MCF 10A (cell line): ENCODE data around the gene CFAP100. TPM values are rescaled to one million over a fixed set of nuclear protein-coding genes. Genes with fewer than 3 reads are reported as not detected.

Source experiments
- BruUV-seq: library from RNA; stranded (reverse); fragments of 400-500 nt; replicated peaks from 2 replicates; lab custom pipeline; 2021; lab: Mats Ljungman, UMichigan
- CTCF ChIA-PET: fragments of 300-600 bp; sonication (Branson Sonifier 250); formaldehyde crosslinking; extraction: SDS; loops from one replicate; lab custom pipeline; 2021; ENCODE audit warnings: antibody characterized with exemption, inconsistent platforms; lab: Yijun Ruan, JAX
- POLR2A ChIA-PET: fragments of 300-600, 350-650 bp; sonication (Branson Sonifier 250); formaldehyde crosslinking; extraction: SDS; loops from one replicate; lab custom pipeline; 2020; ENCODE audit warnings: antibody characterized with exemption, inconsistent platforms; lab: Yijun Ruan, JAX
- DNase-seq: peaks from one replicate; pipeline ENCODE4 v3.0.0-alpha.2; 2018; ENCODE audit not compliant: unreplicated experiment
- H3K27ac Mint-ChIP-seq: one replicate; pipeline ENCODE4 v1.8.0; 2022; ENCODE audit warnings: mild to moderate bottlenecking, low read depth, mixed read lengths; ENCODE audit not compliant: unreplicated experiment
- H3K27me3 Mint-ChIP-seq: one replicate; pipeline ENCODE4 v1.8.0; 2022; ENCODE audit warnings: mixed read lengths; ENCODE audit not compliant: insufficient read depth, unreplicated experiment
- H3K36me3 Mint-ChIP-seq: one replicate; pipeline ENCODE4 v1.8.0; 2022; ENCODE audit warnings: mild to moderate bottlenecking, moderate library complexity, mixed read lengths; ENCODE audit not compliant: insufficient read depth, unreplicated experiment
- H3K4me1 Mint-ChIP-seq: one replicate; pipeline ENCODE4 v1.8.0; 2022; ENCODE audit warnings: mixed read lengths; ENCODE audit not compliant: insufficient read depth, unreplicated experiment
- H3K4me3 Mint-ChIP-seq: one replicate; pipeline ENCODE4 v1.8.0; 2022; ENCODE audit warnings: mild to moderate bottlenecking, moderate library complexity, mixed read lengths; ENCODE audit not compliant: unreplicated experiment
- H3K9me3 Mint-ChIP-seq: one replicate; pipeline ENCODE4 v1.8.0; 2022; ENCODE audit warnings: mixed read lengths; ENCODE audit not compliant: unreplicated experiment
- CTCF ChIP-seq: fragments of 200-600 bp; IDR thresholded peaks from one replicate; pipeline ENCODE4 v1.8.0; 2022; ENCODE audit warnings: antibody characterized with exemption, mild to moderate bottlenecking; ENCODE audit not compliant: unreplicated experiment
- intact Hi-C: fragments of 100-400 bp; cut with micrococcal nuclease; formaldehyde crosslinking; loops from 2 replicates; pipeline ENCODE4 v1.14.1; 2022
- total RNA-seq: library from RNA; stranded (reverse); gene quantifications from 2 replicates; pipeline ENCODE4 v1.2.3, GENCODE V29; 2022

CFAP100 gene
- total RNA-seq, 1 experiment from 2014 or later: not detected

DNA sequence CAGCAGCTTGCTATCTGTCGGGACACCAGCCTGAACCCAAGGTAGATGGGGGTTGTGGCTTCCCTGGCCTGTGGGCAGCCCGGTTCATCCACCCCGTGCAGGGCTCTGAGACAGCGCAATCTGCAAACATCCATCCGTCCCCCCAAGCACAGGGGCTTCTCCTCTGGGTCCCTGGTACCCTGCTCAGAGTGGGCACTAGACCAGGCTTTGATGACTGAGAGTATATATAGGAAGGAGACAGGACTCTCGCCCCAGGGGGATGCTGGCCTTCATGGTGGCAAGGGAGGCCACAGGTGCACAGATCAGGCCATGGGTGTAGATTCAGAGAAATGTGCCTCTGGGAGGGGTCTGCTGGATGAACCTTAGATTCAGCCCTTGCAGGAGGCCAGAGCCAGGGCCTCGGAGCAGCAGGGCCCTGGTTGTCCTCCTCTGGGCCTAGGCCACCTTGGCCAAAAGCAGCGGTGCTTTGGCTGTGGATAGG is 40.3 kb downstream of the CFAP100 start:
- Mint-ChIP-seq H3K4me1 (peaks cover 5% of the 10 kb centered on the region), H3K27me3 (no peaks in the 10 kb centered on the region), H3K27ac (no peak overlapping the region), H3K4me3 (no peak overlapping the region), H3K36me3 (peaks cover 16% of the 10 kb centered on the region), H3K9me3 (no peaks in the 10 kb centered on the region)
- TF ChIP-seq CTCF: no peak
- ChIA-PET CTCF (interaction anchor here (0.6 kb wide), 1 partner anchor 791 kb away, joined by 4 read pairs; no protein-coding TSS in a partner anchor), POLR2A (interaction anchor here (2.3 kb wide), 1 partner anchor 13 kb away, joined by 4 read pairs; no protein-coding TSS in a partner anchor)
- no TSS peak for BruUV-seq
- intact Hi-C loops: no loop called here
- DNase-seq: no peak

DNA sequence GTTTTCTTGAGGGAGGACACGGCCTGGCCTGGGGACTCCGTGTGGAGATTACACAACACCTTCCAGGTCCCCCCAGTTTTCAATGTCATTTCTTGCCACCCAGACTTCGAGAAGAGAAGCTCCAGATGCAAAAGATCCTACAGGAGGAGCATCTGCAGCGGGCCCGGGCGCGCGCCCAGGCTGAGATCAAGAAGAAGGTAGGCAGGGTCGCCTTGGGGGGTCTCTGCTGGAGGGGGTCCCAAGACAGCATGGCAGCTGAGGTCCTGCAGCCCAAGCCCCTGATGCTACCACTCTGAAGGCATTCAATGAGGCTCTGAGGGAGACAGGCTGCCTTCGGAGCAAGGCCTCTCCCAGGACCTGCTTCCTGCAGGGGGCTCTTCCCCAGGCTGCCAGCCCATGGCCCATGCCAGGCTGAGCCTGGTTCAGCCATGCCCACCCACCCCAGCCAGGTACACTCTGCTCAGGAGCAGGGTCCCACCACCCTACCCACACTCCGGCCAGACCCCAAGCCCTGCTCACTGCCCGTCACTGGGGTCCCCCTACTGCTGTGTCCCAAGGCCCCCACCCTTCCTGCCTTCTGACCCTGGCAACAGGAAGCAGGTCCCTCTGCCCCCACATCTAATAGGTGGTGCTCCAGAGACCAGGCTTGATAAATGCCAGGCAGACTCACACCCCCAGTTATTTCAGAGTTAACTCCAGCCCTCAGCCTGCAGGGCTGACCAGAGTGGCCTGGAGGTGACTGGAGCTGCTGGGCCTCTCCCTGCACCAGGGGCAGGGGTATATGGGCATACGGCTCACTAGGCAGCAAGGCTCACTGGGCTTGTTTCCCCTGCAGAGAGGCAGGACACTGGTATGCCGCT is 41.0 kb downstream of the CFAP100 start:
- Mint-ChIP-seq H3K9me3 (no peaks in the 10 kb centered on the region), H3K27me3 (no peaks in the 10 kb centered on the region), H3K36me3 (peaks cover 16% of the 10 kb centered on the region), H3K4me3 (no peak overlapping the region), H3K4me1 (peaks cover 5% of the 10 kb centered on the region), H3K27ac (no peak overlapping the region)
- intact Hi-C loops: no loop called here
- no peak for DNase-seq
- TF ChIP-seq CTCF: no peak
- ChIA-PET CTCF (no interaction called here), POLR2A (no interaction called here)
- no TSS peak for BruUV-seq

DNA sequence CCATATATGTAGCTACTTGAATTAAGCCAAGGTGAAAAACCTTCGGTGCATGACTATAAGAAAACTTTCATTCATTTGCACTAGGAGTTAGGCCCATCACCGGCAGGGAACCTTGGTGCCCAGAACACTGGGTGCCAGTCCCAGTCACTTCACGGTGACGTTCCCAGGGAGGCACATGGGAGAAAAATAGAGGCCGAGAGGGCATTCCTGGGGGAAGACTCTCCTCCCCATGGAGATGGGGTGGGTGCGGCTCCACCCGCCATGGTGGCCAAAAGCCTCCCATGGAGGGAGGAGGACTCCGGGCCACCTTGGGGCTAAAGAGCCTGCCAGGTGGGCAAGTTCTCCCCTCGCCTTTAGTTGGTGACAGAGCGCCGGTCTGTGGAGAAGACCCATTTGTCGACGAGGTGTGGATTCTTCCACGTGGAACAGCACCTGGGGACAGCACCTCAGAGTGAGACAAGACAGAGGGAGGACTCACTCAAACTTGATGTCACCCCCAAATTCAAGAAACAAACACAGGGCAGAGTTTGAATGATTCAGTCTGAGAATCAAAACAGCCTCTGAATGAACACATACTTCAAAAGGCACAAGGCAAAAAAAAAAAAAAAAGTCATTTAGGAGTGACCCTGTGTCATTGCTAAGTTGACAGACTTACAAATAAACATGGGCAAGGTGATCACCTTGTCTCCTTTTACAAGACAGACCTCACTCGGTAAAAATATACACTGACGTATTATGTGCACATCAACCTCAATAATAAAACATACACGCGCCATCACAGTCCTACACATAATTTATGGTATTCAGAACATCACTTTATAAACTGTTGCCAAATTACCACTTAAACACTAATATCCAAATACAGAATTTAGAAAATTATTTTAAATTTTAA is 42.4 kb downstream of the CFAP100 start:
- Mint-ChIP-seq H3K4me1 (peaks cover 5% of the 10 kb centered on the region), H3K27ac (no peak overlapping the region), H3K36me3 (peaks cover 26% of the 10 kb centered on the region), H3K9me3 (no peaks in the 10 kb centered on the region), H3K4me3 (no peak overlapping the region), H3K27me3 (no peaks in the 10 kb centered on the region)
- intact Hi-C loops: no loop called here
- ChIA-PET POLR2A (no interaction called here), CTCF (no interaction called here)
- no peak for TF ChIP-seq CTCF
- no peak for DNase-seq
- no TSS peak for BruUV-seq

- no TSS peak for BruUV-seq
- intact Hi-C loops: no loop called here
- TF ChIP-seq CTCF: no peak
- peaks cover 32% of the 10 kb centered on the region for H3K36me3 Mint-ChIP-seq
- peaks cover 4% of the 10 kb centered on the region for H3K4me1 Mint-ChIP-seq
- ChIA-PET CTCF (no interaction called here), POLR2A (no interaction called here)
- H3K27ac Mint-ChIP-seq: no peak overlapping the region
- H3K27me3 Mint-ChIP-seq: no peaks in the 10 kb centered on the region
- no peak overlapping the region for H3K4me3 Mint-ChIP-seq
- no peaks in the 10 kb centered on the region for H3K9me3 Mint-ChIP-seq
- no peak for DNase-seq
Observed at GRCh38 chr3:126438186-126438585, 43.5 kb downstream of the CFAP100 start.
